ENCODE measurements around the gene CDHR3.
"Not testable (repeated sequence)": the region's sequence is repeated elsewhere in the genome, so short reads cannot be mapped to it uniquely, and the experiment has no call there.

CDHR3 gene

DNA sequence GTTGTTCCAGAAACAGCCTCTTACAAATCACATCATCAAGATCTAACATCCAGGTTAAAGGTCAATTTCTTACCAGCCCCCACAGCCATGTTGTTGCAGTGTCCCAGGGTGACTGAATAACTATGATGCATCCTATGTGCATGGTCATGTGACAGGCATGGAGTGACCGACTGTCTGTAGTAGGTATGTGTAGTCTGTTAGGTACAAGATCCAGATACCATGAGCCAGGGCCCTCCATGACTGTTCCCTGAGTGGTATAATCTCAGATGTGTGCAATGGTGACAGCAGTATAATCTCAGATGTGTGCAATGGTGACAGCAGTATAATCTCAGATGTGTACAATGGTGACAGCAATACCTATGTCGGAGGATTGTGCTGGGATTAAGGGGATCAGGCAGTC, 8.8 kb downstream of the CDHR3 start:
- DNase-seq (ENCODE audit: low spot score) = no peak

DNA sequence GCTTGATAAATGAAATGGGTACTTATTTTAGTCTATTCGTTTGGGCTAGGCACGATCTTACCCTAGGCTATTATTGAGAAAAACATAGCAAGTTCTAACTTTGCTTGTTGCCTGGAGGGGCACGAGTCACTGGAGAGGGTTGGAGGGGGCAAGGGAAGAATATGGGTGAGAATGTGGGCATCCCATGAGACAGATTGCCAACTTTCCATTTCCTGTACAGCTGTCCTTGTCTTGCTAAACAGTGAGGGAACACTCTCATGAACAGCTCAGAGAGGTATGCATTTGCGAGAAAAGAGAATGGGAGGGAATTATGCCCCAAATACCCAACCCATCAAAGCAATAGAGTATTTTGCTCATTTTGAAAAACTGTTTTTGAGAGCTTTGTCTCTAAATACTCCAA, 9.2 kb downstream of the CDHR3 start:
- no peak for DNase-seq (ENCODE audit: low spot score)

DNA sequence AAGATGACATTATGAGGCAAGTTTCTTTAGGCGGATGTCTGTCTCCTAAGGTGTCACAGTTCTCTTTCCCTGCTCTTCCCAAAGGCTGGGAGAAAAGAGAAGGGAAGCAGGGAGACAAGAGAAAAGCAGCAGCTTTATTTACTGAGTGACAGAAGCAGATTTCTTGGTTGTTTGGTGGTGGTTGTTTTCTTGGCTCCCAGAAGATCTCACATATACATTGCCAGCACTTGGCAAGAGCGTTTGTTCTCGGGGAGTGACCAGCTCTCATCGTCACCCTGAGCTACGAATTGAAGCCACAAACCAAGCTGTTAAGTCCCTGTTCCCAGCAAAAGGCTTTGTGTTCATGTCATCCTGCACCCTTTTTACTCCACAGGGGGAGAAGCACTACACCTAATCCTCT, 11.4 kb downstream of the CDHR3 start:
- DNase-seq (ENCODE audit: low spot score) = no peak

DNA sequence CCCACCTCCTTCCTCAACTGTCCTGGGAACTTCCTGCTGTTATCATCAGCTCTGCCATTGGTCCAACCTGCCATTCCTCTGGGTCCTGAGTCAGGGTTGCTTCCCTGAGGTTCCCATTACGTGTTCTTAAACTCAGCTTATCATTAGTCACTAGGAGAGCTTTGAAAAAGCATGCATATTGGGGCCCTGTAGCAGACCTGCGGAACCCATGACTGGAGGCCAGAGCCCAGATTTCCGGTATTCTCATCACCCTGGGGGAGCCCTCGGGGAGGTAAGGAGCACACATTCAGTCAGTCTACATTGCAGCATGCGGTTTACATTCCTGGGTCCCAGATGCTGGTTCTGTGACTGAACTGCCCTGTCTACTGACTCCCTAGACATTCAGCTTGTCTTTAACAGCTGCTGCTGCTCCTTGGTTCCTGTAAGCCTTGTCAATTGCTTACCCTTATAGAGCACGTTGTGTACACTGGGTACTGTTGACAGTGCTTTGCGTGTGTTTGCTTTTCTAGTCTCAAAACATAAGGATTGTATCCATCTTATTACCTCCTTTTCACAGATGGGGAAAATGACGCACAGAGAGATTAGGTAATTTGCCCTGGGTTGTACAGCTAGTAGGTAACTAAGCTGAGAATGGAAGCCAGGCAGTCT, 12.8 kb downstream of the CDHR3 start:
- DNase-seq (ENCODE audit: low spot score) = no peak

DNA sequence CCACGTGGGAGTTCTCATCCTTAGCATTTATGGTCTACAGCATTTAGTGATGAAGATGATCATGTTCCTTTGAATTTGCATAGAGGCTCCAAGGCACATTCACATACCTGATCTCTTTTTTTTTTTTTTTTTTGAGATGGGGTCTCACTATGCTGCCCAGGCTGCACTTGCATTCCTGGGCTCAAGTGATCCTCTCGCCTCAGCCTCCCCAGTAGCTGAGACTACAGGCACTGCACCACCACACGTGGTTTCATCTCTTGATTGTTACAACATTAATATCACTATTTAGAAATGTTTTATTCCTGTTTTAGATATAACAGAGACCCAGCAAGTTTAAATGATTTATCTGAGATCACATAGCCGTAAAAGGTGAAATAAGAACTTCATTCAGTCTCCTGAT, 13.8 kb downstream of the CDHR3 start:
- no peak for DNase-seq (ENCODE audit: low spot score)

DNA sequence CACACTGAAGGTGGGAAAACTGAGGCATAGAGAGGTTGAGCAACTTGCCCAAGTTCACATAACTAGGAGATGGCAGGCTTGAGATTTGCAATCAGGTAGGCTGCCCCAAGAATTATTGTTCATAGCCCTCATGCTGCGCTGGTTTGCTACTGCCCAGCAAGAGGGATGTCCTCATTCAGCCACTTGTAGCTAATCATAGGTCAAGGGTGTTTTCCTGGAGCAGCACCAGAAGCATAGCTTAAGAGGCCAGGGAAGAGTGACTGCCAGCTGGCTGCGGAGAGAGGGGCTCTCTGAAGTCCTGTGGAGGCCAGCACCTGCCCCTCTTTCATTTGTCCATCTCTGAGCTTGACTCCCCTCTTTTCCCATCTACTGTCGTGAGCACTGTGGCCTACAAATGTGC, 15.0 kb downstream of the CDHR3 start:
- no peak for DNase-seq (ENCODE audit: low spot score)

DNA sequence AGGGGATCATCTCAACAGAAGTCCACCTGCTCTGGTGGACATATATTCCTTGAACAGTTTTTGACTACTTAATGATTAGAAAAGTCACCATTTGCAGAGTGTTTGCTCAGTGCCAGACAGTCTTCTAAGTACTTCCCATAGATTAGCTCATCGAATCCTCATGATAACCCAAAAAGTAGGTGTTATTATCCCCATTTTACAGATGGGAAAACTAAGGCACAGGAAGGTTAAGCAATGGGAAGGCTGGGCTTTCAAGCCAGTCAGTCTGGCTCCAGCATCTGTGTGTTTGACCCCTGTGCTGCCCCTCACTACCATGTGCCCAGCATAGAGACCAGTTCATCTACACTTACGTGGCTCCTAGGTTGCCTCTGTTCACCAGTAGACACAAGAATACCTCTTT, 15.9 kb downstream of the CDHR3 start:
- no peak for DNase-seq (ENCODE audit: low spot score)

DNA sequence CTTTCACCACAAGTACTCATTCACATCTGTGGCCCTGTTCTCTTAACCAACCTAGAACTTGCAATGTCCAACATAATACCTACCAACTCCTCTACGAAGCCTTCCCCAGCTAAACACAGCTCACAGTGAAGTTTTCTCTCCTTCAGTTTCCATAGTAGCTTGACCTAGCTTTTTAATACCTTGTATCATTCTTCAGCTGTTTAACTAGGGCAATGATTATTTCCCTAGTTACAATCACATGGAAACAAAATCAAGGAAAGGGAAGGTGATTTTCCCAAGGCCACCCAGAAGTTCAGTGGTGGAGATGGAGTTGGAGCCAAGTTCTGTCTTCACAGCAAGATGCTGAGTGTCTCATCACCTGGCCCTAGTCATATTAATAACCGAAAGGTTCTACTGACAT, 16.3 kb downstream of the CDHR3 start:
- DNase-seq (ENCODE audit: low spot score) = no peak

DNA sequence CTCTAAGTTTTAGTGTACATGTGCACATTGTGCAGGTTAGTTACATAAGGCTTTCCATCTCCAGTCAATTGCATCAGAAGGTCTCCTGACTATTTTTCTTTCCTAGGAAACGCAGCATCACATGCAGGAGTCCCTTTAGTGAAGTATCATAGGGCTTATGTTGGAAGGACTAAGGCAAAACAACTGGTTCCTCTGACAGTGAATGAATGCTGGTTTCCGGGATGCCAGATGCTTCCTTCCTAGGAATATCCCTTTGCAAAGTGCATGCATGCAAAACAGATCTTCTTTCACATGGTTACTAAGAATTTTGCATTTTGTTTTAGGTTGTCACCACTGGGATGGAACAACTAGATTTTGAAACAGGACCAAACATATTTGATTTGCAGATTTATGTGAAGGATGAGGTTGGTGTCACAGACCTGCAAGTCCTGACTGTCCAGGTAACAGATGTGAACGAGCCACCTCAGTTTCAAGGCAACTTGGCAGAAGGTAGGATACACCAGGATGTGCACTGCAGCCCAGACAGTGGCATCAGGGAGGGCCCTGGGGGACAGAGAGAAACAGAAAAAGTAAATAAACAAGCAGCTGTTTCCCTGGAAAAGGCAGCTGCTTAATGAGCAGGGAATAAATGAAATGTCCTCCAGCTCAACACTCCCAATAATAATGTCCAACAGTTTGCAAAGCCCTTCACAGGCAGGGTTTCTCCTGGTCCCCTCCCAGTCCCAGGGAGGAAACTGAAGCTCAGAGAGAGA, 17.8 kb downstream of the CDHR3 start:
- DNase-seq (ENCODE audit: low spot score) = no peak

DNA sequence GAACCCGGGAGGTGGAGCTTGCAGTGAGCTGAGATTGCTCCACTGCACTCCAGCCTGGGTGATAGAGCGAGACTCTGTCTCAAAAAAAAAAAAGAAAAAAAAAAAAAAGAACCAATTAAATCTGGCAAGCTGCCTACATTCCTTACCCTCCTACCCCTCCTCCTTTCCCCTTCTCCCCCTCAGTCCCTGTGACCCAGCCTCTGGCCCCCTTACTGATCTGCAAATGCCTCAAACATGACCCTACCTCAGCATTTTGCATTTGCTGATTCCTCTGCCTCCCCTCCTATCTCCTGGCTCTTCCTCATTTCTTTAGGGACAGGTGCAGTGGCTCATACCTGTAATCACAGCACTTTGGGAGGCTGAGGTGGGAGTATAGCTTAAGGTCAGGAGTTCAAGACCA, 19.3 kb downstream of the CDHR3 start:
- no peak for DNase-seq (ENCODE audit: low spot score)

DNA sequence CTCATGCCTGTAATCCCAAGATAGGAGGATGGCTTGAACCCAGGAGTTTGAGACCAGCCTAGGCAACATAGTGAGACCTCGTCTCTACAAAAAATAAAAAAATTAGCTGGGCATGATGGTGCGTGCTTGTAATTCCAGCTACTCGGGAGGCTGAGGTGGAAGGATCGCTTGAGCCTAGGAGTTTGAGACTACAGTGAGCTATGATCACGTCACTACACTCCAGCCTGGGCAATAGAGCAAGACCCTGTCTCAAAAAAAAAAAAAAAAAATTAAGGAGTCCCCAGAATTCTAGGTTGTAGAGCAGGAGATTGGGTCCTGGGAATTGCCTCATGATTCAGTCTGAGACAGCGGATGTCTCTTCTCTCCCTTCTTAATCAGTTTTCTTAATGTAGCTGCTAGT, 21.7 kb downstream of the CDHR3 start:
- DNase-seq (ENCODE audit: low spot score) = not testable (repeated sequence)

DNA sequence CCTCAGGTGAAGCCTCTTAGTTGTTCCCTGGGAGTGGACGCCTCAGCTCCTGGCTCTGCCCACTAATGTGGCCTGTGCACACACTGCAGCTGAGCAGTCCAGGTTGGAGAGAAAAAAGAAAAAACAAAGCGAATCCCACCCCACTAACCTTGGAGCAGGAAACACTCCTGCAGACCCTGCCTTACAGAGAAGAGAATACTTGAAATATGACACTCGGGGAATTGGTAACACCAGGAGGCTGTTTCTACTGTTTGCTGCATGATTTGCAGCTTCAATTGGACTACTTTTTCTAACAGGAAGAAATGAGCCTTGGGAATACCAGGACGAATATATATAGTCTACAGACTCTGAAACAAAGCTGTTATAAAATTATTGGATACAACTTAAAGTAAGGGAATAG, 22.2 kb downstream of the CDHR3 start:
- no peak for DNase-seq (ENCODE audit: low spot score)

DNA sequence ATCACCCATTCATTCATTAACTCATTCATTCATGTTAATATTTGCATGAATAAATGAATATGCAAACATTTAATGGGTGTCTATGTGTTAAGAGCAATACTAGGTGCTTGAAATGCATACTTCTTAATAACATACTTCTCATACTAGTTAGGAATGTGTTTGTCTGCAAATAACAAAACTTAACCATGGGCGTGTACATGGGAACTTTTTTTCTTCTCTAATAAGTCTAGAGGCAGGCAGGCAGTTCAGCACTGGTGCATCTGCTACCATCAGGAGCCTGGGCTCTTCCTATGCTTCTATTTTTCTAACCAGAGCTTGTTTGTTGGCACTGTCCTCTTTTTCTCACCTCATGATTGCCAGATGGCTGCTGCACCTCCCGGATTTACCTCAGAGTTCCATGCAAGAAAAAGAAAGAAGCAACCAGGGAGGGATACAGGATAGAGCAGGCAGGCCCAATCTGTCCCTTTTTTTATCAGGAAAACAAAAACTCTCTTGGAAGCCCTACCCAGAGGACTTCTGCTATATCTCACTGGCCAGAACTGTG, 22.7 kb downstream of the CDHR3 start:
- DNase-seq (ENCODE audit: low spot score) = no peak

DNA sequence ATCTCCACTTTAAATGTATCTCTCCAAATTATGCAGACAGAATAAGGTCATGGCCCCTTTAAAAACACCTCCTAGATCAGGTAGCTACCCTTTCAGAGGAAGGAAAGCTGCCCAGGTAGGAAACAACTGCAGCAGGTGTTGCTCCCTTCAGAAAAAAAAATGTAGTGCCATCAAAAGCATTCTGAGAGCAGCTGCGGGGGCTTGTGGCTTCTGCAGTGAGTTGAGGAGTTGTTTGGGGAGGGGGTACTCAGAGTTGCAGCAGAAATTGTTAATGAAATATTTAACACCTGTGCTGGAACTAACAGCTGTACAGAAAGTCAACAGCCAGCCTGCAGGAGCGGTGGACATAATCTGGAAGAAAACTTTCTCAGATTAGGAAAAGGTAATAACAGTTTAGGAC, 24.0 kb downstream of the CDHR3 start:
- no peak for DNase-seq (ENCODE audit: low spot score)

DNA sequence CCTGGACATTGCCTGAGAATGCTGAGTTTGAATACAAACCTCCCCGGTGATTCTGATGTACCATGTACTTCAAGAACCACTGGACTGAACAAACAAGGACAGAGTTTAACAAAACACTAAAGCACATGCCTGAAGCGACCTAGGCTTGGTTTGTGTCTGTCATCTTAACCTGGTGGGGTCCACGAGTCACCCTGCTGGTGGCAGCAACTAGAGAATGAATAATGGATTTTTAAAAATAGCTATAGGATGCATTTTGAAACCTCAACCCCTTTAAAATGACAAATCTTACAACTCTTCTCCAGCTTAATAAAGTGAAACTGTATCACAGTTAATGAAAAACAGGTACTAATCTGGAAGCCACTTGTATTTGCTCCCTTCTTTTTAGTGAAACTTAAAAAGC, 25.2 kb downstream of the CDHR3 start:
- no peak for DNase-seq (ENCODE audit: low spot score)

DNA sequence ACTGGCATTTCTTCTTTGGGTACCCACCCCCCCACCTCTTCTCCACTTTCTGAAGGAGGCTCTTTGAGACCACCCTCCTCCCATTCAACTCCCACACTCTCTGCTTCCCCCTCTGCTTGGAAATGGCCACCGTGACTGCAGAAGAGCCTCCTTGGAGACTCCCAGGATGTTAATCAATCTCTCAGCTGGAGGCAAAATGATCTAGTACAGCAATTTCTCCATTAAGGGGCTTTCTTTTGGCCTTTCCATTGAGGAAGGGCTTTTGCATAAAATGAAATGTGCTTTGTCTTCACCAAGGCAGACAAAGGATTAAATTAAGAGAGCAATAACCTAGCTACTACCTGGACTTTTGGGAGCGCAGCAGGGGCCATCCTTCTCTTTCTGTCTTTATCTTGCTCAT, 26.1 kb downstream of the CDHR3 start:
- DNase-seq (ENCODE audit: low spot score) = no peak

DNA sequence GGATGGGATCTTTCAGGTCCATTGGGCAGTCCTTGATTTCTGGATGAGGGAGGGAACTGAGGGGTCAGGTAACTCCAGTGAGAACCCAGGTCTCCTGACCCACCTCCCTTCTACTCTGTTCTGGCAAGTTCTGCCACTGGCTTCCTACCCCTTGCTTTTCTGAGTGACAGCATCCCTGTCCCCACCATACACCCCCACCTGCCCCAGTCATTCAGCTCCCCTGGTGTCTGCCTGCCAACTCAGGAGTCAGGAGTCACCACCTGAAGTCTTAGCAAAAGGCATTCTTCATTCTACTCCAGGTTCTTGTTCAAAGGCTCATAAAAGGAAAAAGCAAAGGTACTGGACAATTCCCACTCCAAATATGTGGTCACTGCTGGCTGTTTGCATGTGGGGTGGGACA, 26.6 kb downstream of the CDHR3 start:
- DNase-seq (ENCODE audit: low spot score) = peak; percentile 60

DNA sequence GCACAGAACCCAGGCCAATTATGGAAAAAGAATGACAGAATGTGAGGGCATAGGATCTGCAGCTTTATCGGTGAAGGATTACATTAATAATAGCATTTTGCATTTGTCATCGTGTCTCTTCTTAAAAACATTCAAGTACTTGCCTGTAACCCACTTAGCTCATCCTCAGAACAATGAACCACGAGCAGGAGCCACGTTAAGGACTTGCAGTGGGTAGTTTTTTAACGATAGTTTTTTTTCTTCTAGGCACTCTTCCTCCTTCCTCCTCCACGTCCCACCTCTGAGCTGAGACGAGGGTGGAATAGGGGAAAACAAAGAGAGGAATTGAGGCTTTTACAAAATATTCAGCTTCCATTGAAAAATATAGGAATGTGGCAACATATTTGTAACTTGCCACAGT, 27.1 kb downstream of the CDHR3 start:
- peak; percentile 81 for DNase-seq (ENCODE audit: low spot score)

DNA sequence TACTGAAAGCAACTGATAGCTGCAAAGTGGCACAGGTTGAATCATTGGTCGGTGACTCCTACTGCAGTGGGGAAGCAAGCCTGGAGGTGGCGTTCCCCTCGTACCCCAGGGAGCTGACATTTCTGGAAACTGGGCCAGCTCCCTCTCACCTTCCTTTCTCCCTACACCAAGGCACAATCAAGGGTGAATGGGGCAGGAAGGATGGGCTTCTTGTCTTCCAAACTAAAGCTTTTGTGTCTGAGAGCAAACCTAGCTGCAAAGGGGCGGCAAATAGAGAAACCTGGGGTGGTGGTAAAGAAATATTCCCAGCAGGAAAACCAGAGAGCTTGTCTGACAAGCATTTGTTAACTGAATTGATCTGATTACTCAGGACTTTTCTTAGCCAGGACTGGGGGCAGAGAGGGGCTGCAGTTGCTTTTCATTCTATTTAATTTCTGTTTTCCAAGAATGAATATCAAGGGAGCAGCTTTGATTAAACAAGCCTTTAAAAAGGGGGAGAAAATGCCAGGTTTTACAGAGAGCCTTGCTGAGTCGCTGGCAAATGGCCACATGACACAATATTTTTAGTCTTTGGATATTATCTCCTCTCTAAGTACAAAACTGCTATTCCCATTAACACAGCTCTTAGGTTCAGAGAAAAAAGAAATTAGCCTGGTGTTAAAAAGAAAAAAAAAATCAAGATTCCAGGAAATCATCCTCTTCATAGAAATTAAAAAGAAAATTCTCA, 27.8 kb downstream of the CDHR3 start:
- DNase-seq (ENCODE audit: low spot score) = peak; percentile 33

DNA sequence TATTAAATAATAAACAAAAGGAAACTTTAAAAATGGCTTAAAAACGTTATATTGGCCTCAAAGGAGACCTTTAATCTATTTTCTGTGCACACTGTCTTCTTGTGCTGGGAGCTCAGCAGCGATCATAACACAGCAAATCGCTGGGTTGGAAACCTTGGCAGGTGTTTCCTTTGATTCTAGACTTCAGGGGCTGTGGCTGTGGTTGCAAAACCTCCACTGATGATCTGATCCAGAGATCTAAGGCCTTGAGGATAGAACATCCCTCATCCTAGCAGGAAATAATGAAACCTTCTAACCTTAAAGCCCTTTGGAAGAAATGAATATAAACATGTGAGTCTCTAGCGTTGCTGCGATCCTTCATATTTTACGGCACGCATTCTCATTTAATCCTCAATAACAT, 29.8 kb downstream of the CDHR3 start:
- DNase-seq (ENCODE audit: low spot score) = no peak

DNA sequence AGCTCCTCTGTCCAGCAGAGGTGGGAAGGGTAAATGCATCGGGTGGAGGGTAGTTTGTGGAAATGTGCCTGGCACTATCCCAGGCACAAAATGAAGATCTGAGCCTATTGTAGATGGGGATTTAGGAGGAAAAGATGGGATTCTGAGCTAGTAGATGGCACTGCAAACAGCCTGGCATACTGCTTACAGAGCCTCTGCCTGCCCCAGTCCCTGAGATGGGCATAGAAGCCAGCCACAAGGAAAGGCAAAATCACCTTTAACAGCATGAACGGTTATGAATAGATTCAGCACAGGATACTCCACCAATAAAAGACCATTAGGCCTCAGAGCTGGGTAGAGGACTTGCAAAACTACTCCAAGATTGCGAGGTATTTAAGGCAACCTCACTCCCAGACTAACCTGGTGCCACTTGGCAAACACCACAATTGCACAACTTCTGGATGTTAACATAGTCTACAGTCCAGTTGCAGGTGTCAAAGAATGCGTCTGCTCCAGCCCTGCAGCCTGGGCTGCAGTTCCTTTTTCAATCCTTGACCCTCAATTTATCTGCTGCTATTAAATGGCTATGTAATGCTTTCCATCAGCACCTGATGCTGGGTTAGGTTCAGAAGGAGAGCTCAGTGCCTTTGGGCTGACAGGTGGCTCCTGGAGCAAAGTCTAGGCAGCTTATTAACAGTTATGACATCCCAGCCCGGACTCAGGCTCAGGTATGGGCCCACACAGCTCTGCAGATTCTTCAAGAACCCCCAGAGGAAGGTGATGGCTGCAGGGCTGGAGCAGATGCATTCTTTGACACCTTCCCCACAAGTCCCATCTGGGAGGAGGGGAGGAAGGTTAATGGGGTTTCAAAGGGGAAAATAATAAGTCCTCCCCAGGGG, 34.0 kb downstream of the CDHR3 start:
- DNase-seq (ENCODE audit: low spot score) = no peak

DNA sequence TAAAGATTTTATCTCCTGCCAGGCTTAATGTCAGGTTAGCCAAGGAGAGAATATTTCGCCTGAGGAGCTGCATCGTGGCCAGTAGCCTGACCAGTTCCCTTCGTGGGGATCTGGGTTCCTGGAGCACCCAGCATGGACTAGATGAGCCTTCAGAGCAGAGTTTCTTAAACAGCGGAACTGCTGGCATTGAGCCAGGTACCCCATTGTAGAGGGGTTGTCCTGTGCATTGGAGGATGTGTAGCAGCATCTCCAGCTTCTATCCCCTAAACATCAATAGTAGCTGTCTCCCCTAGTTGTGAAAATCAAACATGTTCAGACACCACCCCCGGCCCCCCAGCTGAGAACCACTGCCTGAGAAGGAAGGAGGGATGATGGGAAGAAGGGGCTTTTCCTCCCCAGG, 36.2 kb downstream of the CDHR3 start:
- no peak for DNase-seq (ENCODE audit: low spot score)
